ENCODE results near the gene COLQ.

- no peak for TF ChIP-seq CTCF (optimal IDR thresholded peaks at IDR 0.05 in 1 of 3, IDR thresholded peaks at IDR 0.05 in 1 of 3, conservative IDR thresholded peaks at IDR 0.05 in 1 of 3; ENCODE audit: extremely low read depth in 1 of 3, insufficient read depth in 2 of 3, low read length in 3 of 3)
- TF ChIP-seq EZH2 (IDR thresholded peaks at IDR 0.05; ENCODE audit: low read length), result no peak
Observed at GRCh38 chr3:15506571-15506970, 14.9 kb downstream of the COLQ start.

Measured in keratinocyte (primary cell).